Measurements from ENCODE around the gene CLIP1.

GRCh38 chr12:122295877-122296276 is 126.6 kb downstream of the CLIP1 start:
- TF ChIP-seq SMC3 (IDR thresholded peaks at IDR 0.05; ENCODE audit: low read depth, low read length) (no peak), FOS (IDR thresholded peaks at IDR 0.05; ENCODE audit: low read depth, low read length) (no peak), POLR2A (IDR thresholded peaks at IDR 0.05; ENCODE audit: low read depth, low read length) (no peak)
- TF ChIP-seq, protein P1, sequence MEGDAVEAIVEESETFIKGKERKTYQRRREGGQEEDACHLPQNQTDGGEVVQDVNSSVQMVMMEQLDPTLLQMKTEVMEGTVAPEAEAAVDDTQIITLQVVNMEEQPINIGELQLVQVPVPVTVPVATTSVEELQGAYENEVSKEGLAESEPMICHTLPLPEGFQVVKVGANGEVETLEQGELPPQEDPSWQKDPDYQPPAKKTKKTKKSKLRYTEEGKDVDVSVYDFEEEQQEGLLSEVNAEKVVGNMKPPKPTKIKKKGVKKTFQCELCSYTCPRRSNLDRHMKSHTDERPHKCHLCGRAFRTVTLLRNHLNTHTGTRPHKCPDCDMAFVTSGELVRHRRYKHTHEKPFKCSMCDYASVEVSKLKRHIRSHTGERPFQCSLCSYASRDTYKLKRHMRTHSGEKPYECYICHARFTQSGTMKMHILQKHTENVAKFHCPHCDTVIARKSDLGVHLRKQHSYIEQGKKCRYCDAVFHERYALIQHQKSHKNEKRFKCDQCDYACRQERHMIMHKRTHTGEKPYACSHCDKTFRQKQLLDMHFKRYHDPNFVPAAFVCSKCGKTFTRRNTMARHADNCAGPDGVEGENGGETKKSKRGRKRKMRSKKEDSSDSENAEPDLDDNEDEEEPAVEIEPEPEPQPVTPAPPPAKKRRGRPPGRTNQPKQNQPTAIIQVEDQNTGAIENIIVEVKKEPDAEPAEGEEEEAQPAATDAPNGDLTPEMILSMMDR (conservative IDR thresholded peaks at IDR 0.05; ENCODE audit: low read depth, low read length) = no peak

Data from IMR-90 (cell line).